Stimulated activated CD4-positive, alpha-beta T cell treated with anti-CD3 and anti-CD28 coated beads, Interleukin-15, amount 100 ng/mL, for 1 hour (primary cell): Measurements from ENCODE around the gene PEAK1.
"Not testable (repeated sequence)": the region's sequence is repeated elsewhere in the genome, so short reads cannot be mapped to it uniquely, and the experiment has no call there.

Experiments used
- DNase-seq, 2 donors: peaks; one replicate each; pipeline ENCODE4 v3.0.0-alpha.2; 2020; ENCODE audit warnings: low read depth in 1 of 2, low spot score in 1 of 2

Gene PEAK1

DNA sequence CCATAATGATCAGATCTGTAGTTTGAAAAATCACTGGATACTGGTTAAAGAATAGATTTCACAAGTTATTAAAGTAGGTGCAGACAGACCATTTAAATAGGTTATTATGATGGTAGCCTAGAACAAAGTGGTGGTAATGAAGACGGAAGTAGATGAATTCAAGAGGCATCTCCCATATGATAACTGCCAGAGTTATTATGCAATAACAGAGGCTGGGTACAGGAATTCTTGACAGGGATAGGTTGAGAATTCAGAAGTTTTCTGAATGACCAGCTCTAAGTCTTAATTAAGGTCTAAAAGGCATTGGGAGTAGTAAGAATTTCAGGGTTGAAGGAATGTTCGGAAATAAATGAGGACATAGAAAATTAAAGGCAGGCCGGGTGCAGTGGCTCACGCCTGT is 108.9 kb downstream of the PEAK1 start:
- DNase-seq: no peak

GRCh38 chr15:77309392-77309791 is 110.5 kb downstream of the PEAK1 start:
- no peak for DNase-seq

DNA sequence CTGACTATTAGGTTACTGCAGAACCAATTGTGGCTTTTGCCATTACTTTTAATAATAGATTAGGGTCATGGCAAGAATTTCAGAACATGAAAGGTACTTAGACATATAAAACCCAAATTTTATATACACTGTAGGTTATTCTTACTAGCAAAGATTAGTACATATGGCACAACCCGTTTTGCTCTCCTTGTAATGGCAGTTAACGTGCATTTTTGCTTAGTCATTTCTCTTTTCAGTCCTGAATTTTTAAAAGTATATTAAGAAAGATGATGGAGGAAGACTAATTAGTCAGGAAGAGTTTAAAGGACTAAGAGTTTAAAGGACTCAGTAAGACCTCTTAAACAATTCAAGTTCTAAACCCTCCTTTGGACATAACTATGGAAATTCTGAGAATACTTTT is 114.0 kb downstream of the PEAK1 start:
- no peak for DNase-seq

- DNase-seq: no peak
Measured at GRCh38 chr15:77296773-77297337, 123.0 kb downstream of the PEAK1 start.

- DNase-seq: no peak
Measured at GRCh38 chr15:77295446-77295845, 124.5 kb downstream of the PEAK1 start.

- DNase-seq: no peak
Measured at GRCh38 chr15:77292969-77293558, 126.8 kb downstream of the PEAK1 start.

DNA sequence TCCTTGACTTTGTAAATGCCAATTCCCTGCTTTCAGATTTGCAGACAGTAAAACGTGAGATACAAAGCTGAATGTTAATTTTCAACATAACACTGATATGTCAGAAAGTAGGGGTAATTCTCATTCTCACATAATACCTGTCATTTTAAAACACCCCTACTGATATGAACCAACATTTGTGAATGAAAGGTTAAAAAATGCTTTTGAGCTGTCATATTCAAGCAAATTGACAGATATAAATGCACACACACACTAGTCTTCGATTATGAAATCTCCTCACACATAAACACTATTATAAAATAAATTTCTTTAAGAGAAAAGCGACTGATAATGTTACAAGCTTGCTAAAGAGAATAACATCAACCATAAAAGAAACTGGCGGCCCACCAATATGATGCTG is 128.8 kb downstream of the PEAK1 start:
- DNase-seq: no peak

DNA sequence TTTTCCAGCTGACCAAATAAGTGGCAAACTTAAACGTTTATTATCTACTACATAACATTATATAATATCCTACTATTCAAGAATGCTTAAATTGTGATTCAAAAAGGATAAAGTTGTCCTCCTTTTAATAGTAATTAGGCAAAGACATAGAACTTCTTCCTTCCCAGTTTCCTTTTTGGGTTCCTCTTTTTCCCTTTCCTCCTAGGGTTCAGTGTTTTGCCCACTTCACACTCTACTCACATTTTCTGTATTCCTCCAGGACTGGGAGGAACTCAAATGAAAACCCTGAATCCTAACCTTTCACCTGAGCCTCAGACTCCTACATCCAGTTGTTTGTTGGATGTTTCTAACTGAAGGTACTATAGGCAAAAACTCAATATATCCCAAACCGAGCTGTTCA is 132.5 kb downstream of the PEAK1 start:
- no peak for DNase-seq

DNA sequence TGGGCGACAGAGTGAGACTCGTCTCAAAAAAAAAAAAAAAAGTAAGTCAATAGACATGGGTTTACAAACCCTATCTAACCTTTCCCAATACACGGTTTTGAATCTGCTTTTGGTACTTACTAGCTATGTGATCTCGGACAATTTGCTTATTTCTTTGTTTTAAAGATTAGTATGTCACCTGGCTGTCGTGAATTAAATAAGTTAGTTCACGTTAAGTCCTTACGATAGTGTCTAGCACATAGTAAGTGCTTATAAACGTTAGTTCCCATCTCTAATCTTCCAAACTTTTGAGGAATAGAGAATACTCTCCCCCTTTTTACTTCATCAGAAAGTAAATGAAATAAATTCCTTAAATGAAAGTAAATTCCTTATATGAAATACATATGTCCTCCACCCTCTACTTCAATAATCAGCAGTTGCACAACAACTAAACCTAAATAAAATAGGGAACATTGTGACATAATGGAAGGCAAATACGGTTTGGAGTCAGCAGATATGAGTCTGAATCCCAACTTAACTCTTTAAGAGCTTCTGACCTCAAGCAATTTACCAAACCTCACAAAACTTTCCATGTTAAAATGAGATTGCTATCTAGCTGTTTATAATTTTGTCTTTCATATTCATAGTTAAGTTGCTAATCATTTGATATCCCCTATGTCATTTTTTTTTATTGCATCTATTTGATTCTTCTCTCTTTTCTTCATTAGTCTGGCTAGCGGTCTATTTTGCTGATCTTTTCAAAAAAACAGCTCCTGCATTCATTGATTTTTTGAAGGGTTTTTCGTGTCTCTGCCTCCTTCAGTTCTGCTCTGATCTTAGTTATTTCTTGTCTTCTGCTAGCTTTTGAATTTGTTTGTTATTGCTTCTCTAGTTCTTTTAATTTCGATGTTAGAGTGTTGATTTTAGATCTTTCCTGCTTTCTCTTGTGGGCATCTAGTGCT is 134.6 kb downstream of the PEAK1 start:
- no peak for DNase-seq

DNA sequence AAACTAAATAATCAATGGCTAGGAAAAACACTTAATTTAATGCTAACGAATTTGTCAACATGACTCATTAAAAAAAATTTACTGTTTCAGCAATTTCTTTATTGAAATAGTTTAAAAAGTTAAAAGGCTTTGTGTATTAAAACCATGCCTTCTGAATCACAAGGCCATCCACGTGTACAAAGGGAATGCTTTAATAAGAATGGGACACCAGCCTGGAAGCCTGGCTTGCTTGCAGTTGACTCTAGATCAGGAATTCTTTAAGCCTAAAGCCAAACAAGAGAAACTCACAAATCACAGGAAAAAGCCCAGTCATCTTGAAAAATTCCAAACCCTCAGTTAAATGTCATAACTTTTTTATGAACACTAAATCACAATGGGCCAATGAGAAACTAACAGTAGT is 137.6 kb downstream of the PEAK1 start:
- DNase-seq: no peak

DNA sequence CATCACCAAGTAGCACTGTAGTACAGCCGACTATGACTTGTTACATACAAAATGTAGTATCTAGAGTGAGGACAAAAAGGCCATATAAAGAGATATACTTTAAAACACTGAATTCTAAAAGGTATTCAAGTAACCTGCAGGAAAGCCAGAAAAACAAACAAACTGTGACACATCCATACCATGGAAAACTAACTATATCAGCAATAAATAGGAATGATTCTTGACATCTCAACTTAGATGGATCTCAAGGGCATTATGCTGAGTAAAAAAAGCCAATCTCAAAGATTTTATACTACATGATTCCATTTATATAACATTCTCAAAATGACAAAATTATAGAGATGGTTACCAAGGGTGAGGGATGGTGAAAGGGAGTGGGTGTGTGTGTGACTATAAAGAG is 143.0 kb downstream of the PEAK1 start:
- no peak for DNase-seq

GRCh38 chr15:77276096-77276495 is 143.8 kb downstream of the PEAK1 start:
- DNase-seq: no peak

- not testable (repeated sequence) for DNase-seq
Measured at GRCh38 chr15:77273136-77273535, 146.8 kb downstream of the PEAK1 start.

DNA sequence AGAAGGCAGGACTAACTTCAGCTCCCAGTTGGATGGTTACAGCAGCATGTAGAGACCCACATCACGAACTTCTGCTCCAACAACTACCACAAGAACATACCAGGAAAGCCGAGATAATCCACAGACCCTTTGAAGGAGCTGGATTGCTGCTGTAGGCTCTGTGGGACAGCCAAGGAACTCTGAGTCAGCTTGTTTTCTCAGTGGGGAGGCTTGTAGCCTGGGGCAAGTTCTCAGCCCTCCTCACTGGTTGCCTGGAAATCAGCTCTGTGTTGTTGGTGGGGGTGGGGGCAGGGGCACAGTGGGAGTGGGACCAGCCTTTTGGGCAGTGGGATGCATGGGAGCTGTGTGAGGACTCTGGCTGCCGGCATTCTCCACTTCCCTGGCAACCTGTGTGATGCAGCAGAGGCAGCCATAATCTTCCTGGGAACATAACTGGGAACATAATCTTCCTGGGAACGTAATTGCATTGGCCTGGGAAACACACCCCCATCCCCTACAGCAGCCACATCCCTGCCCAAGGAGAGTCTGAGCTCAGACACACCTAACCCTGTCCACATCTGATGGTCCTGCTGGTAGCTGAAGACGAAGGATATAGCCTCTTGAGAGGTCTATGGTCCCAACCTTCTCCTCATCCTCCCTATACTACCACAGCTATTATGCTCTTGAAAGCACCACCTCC is 153.1 kb downstream of the PEAK1 start:
- DNase-seq: no peak

DNA sequence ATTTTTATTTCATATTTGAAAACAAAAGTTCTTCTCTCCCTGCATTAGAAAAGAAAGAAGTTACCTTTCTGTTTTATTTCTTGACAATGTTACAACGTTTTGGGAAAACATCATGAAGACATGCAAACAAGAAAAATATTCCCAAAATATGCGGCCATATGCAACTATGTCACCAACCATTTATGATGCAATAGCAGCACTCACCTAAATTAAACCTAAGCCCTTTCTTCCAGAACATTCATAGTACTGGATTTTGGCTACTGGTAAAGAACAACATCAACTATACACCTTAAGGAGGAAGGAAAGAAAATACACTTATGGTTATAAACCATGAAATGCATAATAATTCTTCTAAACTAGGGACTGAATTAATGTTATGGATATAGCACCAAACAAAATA is 164.5 kb downstream of the PEAK1 start:
- no peak for DNase-seq

DNA sequence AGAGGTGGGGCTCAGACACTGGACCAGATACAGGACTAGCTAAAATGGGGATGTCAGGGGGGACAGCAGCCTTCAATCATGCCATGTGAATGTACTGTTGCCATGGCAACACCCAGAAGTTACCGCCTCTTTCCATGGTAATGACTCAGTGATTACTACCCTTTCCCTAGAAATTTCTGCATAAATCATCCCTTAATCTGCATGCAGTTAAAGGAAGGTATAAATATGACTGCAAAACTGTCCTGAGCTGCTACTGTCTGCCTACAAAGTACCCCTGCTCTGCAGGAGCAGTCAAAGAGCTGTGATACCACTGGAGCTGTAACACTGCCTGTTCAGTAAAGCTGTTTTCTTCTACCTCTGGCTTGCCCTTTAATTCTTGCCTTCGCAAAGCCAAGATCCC is 168.2 kb downstream of the PEAK1 start:
- no peak for DNase-seq

DNA sequence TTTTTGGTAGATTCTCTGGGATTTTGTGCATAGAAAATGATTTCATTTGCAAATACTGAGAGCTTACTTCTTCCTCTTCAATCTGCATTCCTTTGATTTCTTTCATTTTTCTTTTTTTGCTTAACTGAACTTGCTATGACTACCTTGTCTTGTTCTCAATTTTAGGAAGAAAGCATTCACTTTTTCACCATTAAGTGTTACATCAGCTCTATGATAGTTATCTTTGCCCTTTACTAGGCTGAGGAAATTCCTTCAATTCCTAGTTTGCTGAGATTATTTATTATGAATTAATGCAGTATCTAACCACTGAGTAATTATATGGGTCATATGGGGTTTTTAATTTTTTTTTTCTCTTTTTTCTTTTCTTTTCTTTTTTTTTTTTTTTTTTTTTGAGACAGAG is 172.8 kb downstream of the PEAK1 start:
- no peak for DNase-seq

DNA sequence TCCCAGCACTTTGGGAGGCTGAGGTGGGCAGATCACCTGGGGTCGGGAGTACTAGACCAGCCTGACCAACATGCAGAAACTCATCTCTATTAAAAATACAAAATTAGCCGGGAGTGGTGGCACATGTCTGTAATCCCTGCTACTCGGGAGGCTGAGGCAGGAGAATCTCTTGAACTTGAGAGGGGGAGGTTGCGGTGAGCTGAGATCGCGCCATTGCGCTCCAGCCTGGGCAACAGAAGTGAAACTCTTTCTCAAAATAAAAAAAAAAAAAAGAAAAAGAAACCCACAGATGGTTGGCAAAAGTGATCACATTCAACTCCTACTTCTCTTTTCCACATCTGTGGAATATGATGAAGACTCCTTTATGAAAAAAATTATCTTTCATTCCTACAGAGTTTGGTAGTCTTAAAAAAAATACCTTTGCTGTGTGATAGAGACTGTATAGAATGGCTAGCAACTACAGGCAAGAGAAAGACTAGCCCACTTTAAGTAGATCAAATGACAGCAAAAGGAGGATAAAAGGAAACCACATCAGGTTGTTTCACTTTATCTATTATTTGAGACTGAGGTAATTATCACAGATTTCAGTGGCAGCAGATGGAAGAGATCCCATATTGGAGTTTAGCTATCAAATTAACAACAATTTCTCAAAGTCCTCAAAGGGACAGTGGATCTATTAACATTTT is 176.0 kb downstream of the PEAK1 start:
- no peak for DNase-seq

GRCh38 chr15:77243135-77243534 is 176.8 kb downstream of the PEAK1 start:
- no peak for DNase-seq

DNA sequence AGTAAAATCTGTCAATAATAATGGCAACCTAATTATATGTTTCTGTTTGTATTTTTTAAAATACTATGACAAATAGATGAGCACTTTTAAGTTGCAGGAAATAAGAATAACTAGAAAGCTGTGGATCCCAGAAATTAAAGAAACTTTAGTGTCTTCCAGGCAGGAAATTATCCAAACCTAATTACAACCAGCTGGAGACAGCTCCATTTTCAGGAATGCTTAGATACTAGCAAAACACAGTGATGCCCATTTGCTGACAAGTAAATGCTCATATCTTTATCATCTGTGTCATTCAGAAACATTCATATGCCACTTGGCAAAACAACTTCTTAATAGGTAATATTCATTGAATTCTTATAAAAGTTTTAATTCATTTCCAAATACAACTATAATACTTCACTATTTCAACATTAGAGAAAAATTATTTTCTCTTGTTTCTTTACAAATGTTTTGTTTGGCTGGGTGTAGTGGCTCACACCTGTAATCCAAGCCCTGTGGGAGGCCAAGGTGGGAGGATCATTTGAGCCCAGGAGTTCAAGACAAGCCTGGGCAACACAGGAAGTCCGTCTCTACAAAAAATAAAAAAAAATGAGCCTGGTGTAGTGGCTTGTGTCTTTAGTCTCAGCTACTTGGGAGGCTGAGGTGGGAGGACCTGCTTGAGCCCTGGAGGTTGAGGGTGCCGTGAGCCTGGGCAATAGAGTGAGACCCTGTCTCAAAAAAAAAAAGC is 179.9 kb downstream of the PEAK1 start:
- DNase-seq: no peak

- no peak for DNase-seq
Measured at GRCh38 chr15:77235566-77235965, 184.3 kb downstream of the PEAK1 start.
